HG03378 (cell line): ENCODE results near the gene RPL10.
A peak's percentile ranks its signal among the peaks of the same experiment; 100 is the strongest.

Experiments used
- ATAC-seq: cut with Tn5 transposase; IDR thresholded peaks from one replicate; pipeline ENCODE4 v1.9.1; 2021; ENCODE audit warnings: mild to moderate bottlenecking, moderate library complexity; ENCODE audit not compliant: unreplicated experiment

The RPL10 gene

GRCh38 chrX:154428176-154429171 lies 30.3 kb downstream of the RPL10 start, which contains the start of gene ATP6AP1:
Gene ATP6AP1 (plus strand): TSS chrX:154428677. CDS start chrX:154428693, 16 bp downstream.
- peak; percentile 78 for ATAC-seq

DNA sequence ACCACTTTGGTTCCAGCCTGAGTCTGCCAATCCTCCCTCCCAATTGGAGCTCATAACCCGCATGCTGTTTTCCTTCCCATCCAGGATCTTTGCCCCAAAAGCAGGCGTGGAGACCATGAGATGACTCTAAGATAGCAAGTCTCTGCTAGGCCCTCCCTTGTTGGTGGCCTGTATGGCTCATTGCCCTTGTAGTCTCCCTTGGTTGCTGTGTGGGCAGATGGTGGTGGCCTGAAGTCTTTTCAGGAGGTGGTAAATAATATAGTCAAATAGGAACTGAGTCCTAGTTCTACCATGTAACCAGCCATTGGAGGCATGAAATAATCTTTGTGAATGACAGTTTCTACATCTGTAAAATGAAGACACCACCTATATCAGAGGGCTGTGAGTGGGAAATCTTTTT lies 31.5 kb downstream of the RPL10 start:
- ATAC-seq: no peak

- no peak for ATAC-seq
Observed at GRCh38 chrX:154430479-154430878, 32.3 kb downstream of the RPL10 start.

- ATAC-seq: no peak
Observed at GRCh38 chrX:154430916-154431315, 32.7 kb downstream of the RPL10 start.

DNA sequence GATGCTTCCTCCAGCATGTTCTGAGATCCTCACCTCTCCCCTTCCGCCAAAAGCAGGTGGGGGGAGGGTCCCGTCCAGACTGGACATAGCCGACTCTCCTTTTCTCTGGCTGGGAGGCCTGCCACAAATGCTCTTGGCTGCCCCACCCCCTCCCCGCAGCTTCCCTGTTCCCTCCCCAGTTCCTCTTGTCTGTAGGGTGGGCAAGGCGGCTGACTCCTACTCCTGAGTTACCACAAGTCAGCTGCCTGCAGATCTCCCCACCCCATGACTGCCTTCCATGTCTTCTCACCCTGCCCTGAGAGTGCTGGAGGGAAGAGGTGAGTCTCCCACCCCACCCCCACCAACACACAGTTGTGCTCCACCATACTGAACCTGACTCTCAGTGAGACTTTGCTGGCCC lies 33.2 kb downstream of the RPL10 start:
- ATAC-seq: no peak

- no peak for ATAC-seq
Observed at GRCh38 chrX:154432210-154432609, 34.0 kb downstream of the RPL10 start.

DNA sequence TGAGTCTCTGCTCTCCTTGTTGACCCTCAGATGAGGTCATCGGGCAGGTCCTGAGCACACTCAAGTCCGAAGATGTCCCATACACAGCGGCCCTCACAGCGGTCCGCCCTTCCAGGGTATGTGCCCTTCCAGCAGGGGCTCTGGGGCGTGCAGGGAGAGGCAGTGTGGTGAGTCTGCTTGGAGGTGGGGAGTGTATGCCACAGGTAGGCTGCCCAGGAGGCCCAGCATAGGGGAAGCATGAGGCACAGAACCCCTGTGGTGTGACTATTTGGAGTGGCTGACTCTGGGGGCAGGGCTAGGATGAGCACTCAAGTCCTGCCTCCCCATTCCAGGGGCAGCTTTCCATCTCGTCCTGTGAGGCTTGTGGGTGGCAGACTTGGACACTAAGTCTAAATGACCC lies 35.4 kb downstream of the RPL10 start:
- no peak for ATAC-seq

DNA sequence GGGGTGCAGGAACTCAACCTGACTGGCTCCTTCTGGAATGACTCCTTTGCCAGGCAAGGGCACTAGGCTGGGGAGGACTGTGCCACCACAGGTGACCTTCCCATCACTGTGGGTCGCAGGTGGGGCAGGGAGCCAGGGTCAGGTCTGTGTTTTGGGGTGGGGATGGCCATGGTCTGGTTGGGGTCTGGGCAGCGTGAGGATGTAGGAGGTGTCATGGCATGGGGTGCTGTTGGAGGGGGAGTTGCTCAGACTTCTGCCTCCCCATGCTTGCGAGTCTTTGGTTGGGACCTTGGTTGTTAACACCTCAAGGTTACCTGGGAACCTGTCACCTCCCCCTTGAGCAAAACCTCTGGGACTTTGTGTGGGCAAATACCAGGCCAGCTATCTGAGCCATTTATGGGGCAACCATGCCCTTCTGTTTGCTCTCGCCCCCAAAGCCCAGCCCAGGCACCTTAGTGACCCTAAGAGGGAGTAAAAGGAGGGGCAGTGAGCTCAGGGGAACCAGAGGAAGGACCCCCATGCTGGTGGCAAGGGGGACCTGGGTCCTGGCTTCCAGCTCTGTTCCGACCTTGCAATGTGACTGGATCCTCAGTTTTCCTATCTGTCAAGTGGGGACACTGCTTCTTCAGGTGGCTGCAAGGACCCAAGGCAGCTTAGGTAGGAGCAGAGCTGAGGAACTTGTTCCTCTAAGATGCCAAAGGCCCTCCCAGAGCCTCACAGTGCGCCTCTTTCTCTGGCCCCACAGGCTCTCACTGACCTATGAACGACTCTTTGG lies 36.4 kb downstream of the RPL10 start:
- ATAC-seq: no peak

- ATAC-seq: no peak
Observed at GRCh38 chrX:154435171-154435733, 37.1 kb downstream of the RPL10 start.

DNA sequence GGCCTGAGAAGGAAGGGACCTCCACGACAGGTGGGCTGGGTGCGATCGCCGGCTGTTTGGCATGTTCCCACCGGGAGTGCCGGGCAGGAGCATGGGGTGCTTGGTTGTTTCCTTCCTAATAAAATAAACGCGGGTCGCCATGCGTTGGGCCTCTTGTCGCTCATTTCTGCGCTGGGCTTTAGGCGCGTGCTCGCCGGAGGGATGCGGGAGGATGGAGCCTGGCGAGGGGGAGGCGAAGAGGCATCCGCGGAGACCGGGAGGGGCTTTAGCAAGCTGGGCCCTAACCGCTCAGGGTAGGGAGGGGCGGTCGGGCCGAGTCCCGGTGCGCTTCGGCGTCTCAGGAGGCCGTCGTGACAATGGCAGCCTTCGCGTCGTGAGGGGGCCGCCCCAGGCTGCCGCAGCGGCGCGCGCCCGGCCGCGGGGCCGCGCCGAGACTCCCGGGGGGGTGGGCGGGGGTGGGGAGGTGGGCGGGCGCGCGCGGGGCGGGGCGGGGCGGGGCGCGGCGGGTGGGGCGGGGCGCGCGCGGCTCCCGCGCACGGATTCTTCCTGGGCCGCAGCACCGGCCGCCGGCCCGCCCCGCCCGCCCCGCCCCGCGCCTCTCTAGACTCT lies 38.3 kb downstream of the RPL10 start:
- ATAC-seq: no peak

DNA sequence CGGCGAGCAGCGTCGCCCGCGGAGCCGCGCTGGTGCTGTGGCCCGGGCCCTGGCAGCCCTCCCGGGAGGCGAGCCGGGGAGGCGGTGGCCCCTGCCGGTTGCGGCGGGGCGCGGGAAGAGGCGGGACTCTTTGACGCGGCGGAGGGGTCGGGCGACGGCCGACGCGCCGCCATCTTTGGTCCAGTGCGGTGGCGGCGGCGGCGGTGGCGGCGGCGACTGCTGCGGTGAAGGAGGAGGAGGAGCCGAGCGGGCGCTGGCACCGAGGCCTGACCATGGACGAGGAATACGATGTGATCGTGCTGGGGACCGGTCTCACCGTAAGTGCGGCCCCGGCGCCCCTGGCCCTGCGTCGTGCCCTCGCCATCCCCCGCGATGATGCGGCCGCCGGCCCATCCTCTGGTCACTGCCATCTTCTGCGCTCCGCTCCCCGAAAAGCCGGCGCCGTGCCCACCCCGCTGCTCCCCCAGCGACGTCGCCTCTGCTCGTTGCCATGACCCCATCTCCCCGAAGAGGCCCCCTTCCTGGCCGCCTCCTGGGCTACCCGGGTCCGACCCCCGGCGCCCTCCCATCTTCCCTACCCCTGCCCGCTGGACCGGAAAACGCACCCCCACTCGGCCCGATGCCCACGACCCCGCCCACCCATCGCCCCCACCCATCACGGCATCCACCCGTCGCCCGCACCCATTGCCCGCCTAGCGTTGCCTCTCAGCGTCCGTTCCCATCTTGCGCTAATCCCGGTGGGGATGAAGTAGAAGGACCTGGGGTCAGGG lies 39.0 kb downstream of the RPL10 start, which contains the start of gene GDI1:
Gene GDI1, plus strand, starts transcription at position 172 of the 770 bp plus-strand sequence. Its CDS starts 101 bp downstream, at position 273.
- ATAC-seq: no peak

DNA sequence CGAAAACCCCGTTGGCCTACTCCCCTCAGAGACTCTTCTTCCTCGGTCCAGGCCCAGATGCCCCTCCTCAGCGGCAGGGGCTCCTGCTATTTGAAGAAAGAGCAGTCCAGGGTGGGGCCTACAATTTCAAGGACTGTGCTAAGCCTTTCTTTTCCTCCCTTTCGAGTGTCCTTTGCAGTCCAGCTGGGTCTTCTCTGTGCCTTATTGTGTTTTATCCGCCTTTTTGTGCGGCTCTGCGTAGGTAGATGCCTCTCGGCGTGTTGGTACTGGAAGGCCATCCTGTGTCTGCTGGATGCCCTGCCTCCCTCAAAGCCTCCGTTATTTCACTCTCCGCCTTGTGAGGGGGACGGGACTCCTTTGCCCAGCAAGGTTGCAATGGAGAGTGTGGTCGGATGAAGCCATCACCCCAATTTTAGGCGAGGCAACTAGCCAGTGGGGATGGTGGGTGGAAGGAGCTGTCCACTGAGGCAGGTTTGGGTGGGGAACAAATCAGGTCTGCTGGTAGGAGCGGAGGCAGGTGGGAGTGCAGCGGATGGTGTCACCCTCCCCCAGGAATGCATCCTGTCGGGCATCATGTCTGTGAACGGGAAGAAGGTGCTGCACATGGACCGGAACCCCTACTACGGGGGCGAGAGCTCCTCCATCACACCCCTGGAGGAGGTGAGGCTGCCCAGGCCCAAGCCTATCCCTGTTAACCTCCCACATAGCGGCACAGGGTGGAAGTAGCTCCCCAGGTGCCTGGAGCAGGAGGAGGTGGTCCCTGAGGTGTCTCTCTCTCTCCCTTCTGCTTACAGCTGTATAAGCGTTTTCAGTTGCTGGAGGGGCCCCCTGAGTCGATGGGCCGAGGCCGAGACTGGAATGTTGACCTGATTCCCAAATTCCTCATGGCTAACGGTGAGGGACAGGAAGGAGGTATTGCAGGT lies 40.1 kb downstream of the RPL10 start:
- no peak for ATAC-seq

DNA sequence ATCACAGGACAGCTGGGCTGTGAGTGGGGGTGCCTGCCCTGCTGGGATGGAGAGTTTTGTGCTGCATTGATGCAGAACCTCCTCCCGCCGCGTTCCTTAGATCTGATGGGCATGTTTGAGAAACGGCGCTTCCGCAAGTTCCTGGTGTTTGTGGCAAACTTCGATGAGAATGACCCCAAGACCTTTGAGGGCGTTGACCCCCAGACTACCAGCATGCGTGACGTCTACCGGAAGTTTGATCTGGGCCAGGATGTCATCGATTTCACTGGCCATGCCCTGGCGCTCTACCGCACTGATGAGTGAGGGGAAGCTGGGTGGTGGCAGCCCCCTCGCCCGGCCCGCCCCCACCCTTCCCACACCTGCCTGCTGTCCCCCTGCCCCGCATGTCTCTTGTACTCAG lies 41.7 kb downstream of the RPL10 start:
- ATAC-seq: no peak

DNA sequence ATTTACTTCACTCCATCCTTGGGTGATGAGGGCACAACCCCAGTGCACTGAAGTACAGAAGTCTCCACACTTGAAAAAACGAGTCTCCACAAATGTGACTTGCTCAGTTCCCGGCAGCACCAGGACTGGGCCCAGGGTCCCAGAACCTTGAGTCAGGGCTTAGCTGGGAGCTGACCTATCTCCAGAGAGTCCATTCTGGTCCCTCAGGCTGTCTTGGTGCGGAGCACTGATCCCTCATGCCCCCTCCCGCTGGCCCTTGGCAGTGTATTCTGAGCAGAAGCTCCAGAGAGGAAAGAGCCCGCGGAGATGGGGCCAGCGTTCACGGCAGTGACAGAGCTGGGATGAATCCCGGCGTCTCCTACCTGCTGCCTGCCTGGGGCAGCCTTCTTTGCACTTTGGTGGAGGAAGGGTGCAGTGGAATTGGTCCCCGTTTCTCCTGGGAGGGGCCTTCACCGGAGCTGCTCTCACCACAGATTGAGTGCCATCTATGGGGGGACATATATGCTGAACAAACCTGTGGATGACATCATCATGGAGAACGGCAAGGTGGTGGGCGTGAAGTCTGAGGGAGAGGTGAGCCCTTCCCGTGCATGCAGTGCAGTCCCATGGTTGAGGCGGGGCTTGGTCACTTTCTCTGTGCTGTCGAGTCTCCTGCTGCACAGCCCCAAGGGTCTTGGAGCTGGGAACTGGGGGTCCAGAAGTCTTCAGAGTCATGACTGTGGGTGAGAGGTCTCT lies 42.6 kb downstream of the RPL10 start:
- no peak for ATAC-seq

GRCh38 chrX:154441564-154441963 lies 43.4 kb downstream of the RPL10 start:
- ATAC-seq: no peak

- no peak for ATAC-seq
Observed at GRCh38 chrX:154441984-154442707, 44.0 kb downstream of the RPL10 start.

GRCh38 chrX:154443479-154443910 lies 45.3 kb downstream of the RPL10 start:
- ATAC-seq: no peak
